HG03442 (cell line): Measurements from ENCODE around the gene HAX1.

ENCODE experiments used
- ATAC-seq: cut with Tn5 transposase; IDR thresholded peaks from one replicate; pipeline ENCODE4 v1.9.1; 2021; ENCODE audit warnings: mild to moderate bottlenecking, moderate library complexity; ENCODE audit not compliant: unreplicated experiment

HAX1 gene

DNA sequence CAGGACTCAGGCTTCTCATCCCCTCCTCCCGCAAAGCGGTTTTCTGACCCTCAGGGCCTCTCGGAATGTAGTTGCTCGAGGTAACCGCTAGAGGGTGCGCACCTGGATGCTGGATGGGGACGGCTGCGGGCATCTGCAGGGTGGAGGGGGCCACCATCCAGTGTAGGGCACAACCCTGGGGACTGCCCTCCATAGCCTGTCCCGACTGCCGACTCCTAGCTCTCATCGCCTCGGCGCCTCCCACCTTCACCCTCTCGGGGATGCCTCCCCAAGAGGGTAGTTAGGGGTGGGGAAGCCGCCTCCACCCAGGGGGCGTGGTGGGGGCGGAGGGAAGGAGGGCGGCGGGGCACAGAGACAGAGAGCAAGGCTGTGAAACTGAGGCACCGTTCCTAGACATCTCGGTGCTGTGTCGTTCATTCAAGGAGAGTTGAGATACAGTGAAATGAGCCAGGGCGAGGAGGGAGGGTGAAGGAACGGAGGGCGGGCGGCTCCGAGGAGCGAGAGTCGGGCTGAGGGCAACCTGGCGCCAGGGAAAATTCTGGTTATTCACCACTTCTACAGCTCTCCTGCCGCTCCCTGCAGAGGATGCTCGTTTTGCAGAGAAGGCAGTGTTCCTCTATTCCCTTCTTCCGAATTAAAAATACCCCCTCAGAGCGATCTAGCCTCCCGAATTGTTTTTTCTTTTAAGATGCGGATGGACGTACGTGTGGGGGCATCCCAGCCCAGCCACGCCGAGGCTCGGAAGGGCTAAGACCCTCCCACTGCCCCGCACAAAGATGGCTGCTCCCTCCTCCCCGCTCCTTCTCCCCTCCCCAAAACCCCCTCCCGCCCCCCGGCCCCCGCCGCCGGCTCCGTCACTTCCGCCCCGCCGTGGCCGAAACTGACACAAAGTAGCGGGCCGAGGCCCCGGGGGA lies 52.5 kb downstream of the HAX1 start, which contains the start of gene ATP8B2:
ATP8B2 (plus strand) TSS at position 857 of the 914 bp plus-strand sequence. CDS start 2,617 bp downstream, outside the sequence.
- peak; percentile 40 for ATAC-seq
